HEK293 (cell line): ENCODE data around the gene TXN2.

Source experiments
- CTCF ChIA-PET: fragments of 350-600 bp; formaldehyde crosslinking; extraction: SDS; loops from one replicate; lab custom pipeline; 2021; ENCODE audit warnings: antibody characterized with exemption; lab: Yijun Ruan, JAX
- POLR2A ChIA-PET: fragments of 300-600 bp; formaldehyde crosslinking; extraction: SDS; loops from one replicate; lab custom pipeline; 2020; ENCODE audit warnings: antibody characterized with exemption, inconsistent platforms; lab: Yijun Ruan, JAX
- H3K27ac ChIP-seq: fragments of 200-500 bp; sonication (Bioruptor generic); 2 replicates; pipeline ENCODE4 v1.5.1; 2014; ENCODE audit warnings: low read depth, low read length, control low read depth, inconsistent platforms; ENCODE audit errors: extremely low read depth
- H3K36me3 ChIP-seq, 2 experiments: fragments of 200-500 bp in 1 of 2; sonication (Bioruptor generic) in 1 of 2; 1 replicate in 1 of 2; 2 replicates in 1 of 2; pipeline ENCODE4 v1.5.1; 2014 to 2017; ENCODE audit warnings: inconsistent platforms in 2 of 2, low read length in 2 of 2; ENCODE audit not compliant: control insufficient read depth in 2 of 2, insufficient read depth in 1 of 2
- H3K4me1 ChIP-seq: fragments of 200-500 bp; sonication (Bioruptor generic); 2 replicates; pipeline ENCODE4 v1.5.1; 2014; ENCODE audit warnings: mild to moderate bottlenecking, low read length, inconsistent platforms; ENCODE audit not compliant: control insufficient read depth, insufficient read depth
- H3K4me3 ChIP-seq: 2 replicates; pipeline ENCODE4 v1.5.1; 2011; ENCODE audit warnings: low read depth, mild to moderate bottlenecking, control low read depth, low read length, moderate library complexity
- H3K9me3 ChIP-seq: fragments of 200-500 bp; sonication (Bioruptor generic); 2 replicates; pipeline ENCODE4 v1.5.1; 2014; ENCODE audit warnings: low read depth, low read length, inconsistent platforms; ENCODE audit not compliant: control insufficient read depth, insufficient read depth
- AEBP2 ChIP-seq: fragments of 450-650 bp; formaldehyde crosslinking; IDR thresholded peaks from 2 replicates; pipeline ENCODE4 v1.5.1; 2016; ENCODE audit warnings: missing biosample characterization, missing genetic modification characterization, borderline replicate concordance
- BCL6B ChIP-seq: fragments of 450-650 bp; formaldehyde crosslinking; IDR thresholded peaks from 2 replicates; pipeline ENCODE4 v1.5.1; 2017; ENCODE audit warnings: missing biosample characterization, missing genetic modification characterization
- HIC1 ChIP-seq: fragments of 450-650 bp; formaldehyde crosslinking; IDR thresholded peaks from 2 replicates; pipeline ENCODE4 v1.5.1; 2016; ENCODE audit warnings: missing biosample characterization, missing genetic modification characterization
- IKZF3 ChIP-seq: fragments of 450-650 bp; IDR thresholded peaks from 2 replicates; pipeline ENCODE4 v1.5.0; 2018; ENCODE audit warnings: missing biosample characterization, mild to moderate bottlenecking, missing genetic modification characterization, moderate library complexity
- KLF8 ChIP-seq: fragments of 450-650 bp; formaldehyde crosslinking; IDR thresholded peaks from 2 replicates; pipeline ENCODE4 v1.5.1; 2016; ENCODE audit warnings: missing biosample characterization, missing genetic modification characterization
- ZBTB11 ChIP-seq: fragments of 450-650 bp; formaldehyde crosslinking; conservative IDR thresholded peaks from 2 replicates; pipeline ENCODE4 v1.5.1; 2016; ENCODE audit warnings: low read depth, missing biosample characterization, missing genetic modification characterization
- ZBTB8A ChIP-seq: fragments of 450-650 bp; formaldehyde crosslinking; IDR thresholded peaks from 2 replicates; pipeline ENCODE4 v1.5.1; 2016; ENCODE audit warnings: missing biosample characterization, missing genetic modification characterization
- ZIC2 ChIP-seq: fragments of 450-650 bp; formaldehyde crosslinking; IDR thresholded peaks from 2 replicates; pipeline ENCODE4 v1.5.1; 2016; ENCODE audit warnings: missing biosample characterization, missing genetic modification characterization
- ZNF132 ChIP-seq: fragments of 450-650 bp; formaldehyde crosslinking; IDR thresholded peaks from 2 replicates; pipeline ENCODE4 v1.5.1; 2017; ENCODE audit warnings: missing biosample characterization, missing genetic modification characterization, borderline replicate concordance
- ZNF174 ChIP-seq: fragments of 450-650 bp; formaldehyde crosslinking; IDR thresholded peaks from 2 replicates; pipeline ENCODE4 v1.5.0; 2017; ENCODE audit warnings: missing biosample characterization, mild to moderate bottlenecking, missing genetic modification characterization
- ZNF184 ChIP-seq: fragments of 450-650 bp; IDR thresholded peaks from 2 replicates; pipeline ENCODE4 v1.5.1; 2018; ENCODE audit warnings: missing biosample characterization, mild to moderate bottlenecking, missing genetic modification characterization
- ZNF362 ChIP-seq: fragments of 450-650 bp; formaldehyde crosslinking; IDR thresholded peaks from 2 replicates; pipeline ENCODE4 v1.5.1; 2016; ENCODE audit warnings: missing biosample characterization, missing genetic modification characterization
- ZNF449 ChIP-seq: fragments of 450-650 bp; formaldehyde crosslinking; IDR thresholded peaks from 2 replicates; pipeline ENCODE4 v1.5.1; 2017; ENCODE audit warnings: missing biosample characterization, mild to moderate bottlenecking, missing genetic modification characterization, moderate library complexity
- ZNF549 ChIP-seq: fragments of 450-650 bp; IDR thresholded peaks from 2 replicates; pipeline ENCODE4 v1.5.1; 2018; ENCODE audit warnings: missing biosample characterization, missing genetic modification characterization, mild to moderate bottlenecking, inconsistent platforms, moderate library complexity
- ZNF560 ChIP-seq: fragments of 450-650 bp; formaldehyde crosslinking; IDR thresholded peaks from 2 replicates; pipeline ENCODE4 v1.5.1; 2017; ENCODE audit warnings: missing biosample characterization, missing genetic modification characterization, borderline replicate concordance
- ZNF639 ChIP-seq: fragments of 450-650 bp; formaldehyde crosslinking; IDR thresholded peaks from 2 replicates; pipeline ENCODE4 v1.5.1; 2016; ENCODE audit warnings: missing biosample characterization, missing genetic modification characterization
- ZNF660 ChIP-seq: fragments of 450-650 bp; IDR thresholded peaks from 2 replicates; pipeline ENCODE4 v1.5.1; 2018; ENCODE audit warnings: missing biosample characterization, mild to moderate bottlenecking, missing genetic modification characterization
- ZNF677 ChIP-seq: fragments of 450-650 bp; IDR thresholded peaks from 2 replicates; pipeline ENCODE4 v1.5.0; 2018; ENCODE audit warnings: missing biosample characterization, mild to moderate bottlenecking, missing genetic modification characterization, moderate library complexity
- ZNF707 ChIP-seq: fragments of 450-650 bp; formaldehyde crosslinking; IDR thresholded peaks from 2 replicates; pipeline ENCODE4 v1.5.1; 2016; ENCODE audit warnings: missing biosample characterization, missing genetic modification characterization
- ZNF776 ChIP-seq: fragments of 450-650 bp; formaldehyde crosslinking; IDR thresholded peaks from 2 replicates; pipeline ENCODE4 v1.5.0; 2017; ENCODE audit warnings: missing biosample characterization, missing genetic modification characterization, borderline replicate concordance
- ZNF777 ChIP-seq: fragments of 450-650 bp; formaldehyde crosslinking; IDR thresholded peaks from 2 replicates; pipeline ENCODE4 v1.5.1; 2017; ENCODE audit warnings: missing biosample characterization, missing genetic modification characterization, borderline replicate concordance
- ZSCAN4 ChIP-seq: fragments of 450-650 bp; formaldehyde crosslinking; IDR thresholded peaks from 2 replicates; pipeline ENCODE4 v1.5.1; 2017; ENCODE audit warnings: missing biosample characterization, missing genetic modification characterization

TXN2 gene

GRCh38 chr22:36454916-36455570, 26.4 kb downstream of the TXN2 start (continued):
- TF ChIP-seq BCL6B (tag by site-specific recombination) (no peak), ZNF560 (tag by site-specific recombination) (no peak), ZNF707 (tag by site-specific recombination) (no peak), ZNF639 (tag by site-specific recombination) (no peak), KLF8 (tag by site-specific recombination) (peak; percentile 89), ZNF660 (tag by site-specific recombination) (no peak), ZNF776 (no peak), AEBP2 (no peak), ZSCAN4 (tag by site-specific recombination) (no peak), ZBTB11 (tag by site-specific recombination) (peak; percentile 36; the same call in 1 of the 2 replicates), ZNF184 (no peak), ZIC2 (tag by site-specific recombination) (peak; percentile 92)

GRCh38 chr22:36453855-36454378, 27.5 kb downstream of the TXN2 start:
- Histone ChIP-seq H3K4me1 (peaks cover 7% of the 10 kb centered on the region), H3K27ac (no peak overlapping the region), H3K9me3 (no peaks in the 10 kb centered on the region), H3K4me3 (no peak overlapping the region), H3K36me3 (no peaks in the 10 kb centered on the region)
- ChIA-PET POLR2A (interaction anchor here (1.5 to 2.3 kb wide), 4 partner anchors 8 to 125 kb away, joined by 4 to 13 read pairs (median 8); partner anchors contain the start of gene MYH9), CTCF (interaction anchor here (0.6 to 1.3 kb wide), 5 partner anchors 14 to 330 kb away, joined by 3 to 7 read pairs (median 4); no protein-coding TSS in a partner anchor)
- TF ChIP-seq ZNF449 (tag by site-specific recombination): no peak
- TF ChIP-seq ZNF362 (tag by site-specific recombination): no peak
- no peak for TF ChIP-seq ZNF549 (tag by site-specific recombination)
- no peak for TF ChIP-seq ZNF174
- TF ChIP-seq ZNF677 (tag by site-specific recombination): no peak
- TF ChIP-seq ZNF132 (tag by site-specific recombination): no peak
- TF ChIP-seq ZNF777 (tag by site-specific recombination): no peak
- TF ChIP-seq IKZF3 (tag by site-specific recombination): no peak
- no peak for TF ChIP-seq HIC1 (tag by site-specific recombination)
- no peak for TF ChIP-seq ZBTB8A
